GM10266 (cell line): ENCODE measurements around the gene CHN1.

Experiments used
- DNase-seq: peaks from one replicate; pipeline ENCODE4 v3.0.0; 2012; ENCODE audit errors: extremely low spot score
- TF ChIP-seq, protein P1 (sequence below): IDR thresholded peaks from 2 replicates; pipeline ENCODE4 v1.5.1; 2012; ENCODE audit warnings: mild to moderate bottlenecking, low read depth; ENCODE audit not compliant: control insufficient read depth, insufficient read depth; ENCODE audit errors: missing control alignments

The CHN1 gene

DNA sequence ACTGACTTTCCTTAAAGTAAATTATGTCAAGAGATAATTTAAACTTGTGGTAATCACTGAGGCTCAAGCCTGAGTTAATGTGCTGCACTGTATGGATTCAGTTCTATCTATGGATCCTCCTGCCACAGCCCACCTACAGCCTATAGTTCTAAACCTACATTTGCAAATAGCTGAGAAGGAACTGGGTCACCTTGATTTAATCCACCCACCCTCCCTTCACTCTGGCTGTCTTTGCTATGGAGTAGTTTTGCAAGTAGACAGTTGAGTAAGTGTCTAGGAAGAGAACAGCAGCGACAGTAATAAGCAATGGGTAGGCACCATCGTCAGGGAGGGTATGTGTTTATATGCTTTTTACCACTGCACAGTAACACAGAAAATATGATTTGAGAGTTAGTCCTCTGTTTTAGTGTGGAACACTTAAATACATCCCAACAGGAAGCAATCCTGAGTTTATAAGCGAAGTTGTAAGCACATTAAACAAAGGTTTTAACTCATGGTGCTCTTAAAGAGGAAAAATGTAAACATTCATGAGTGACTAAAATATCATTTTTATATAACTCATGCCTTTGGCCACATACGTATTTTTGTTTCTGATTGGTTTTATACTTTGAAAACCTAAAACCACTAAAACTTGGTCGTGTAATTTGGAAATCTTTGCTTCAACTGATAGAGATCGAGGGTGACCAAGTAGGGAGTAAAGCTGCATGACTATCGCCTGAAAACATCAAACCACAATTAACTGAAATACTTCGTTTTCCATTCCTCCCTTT, 204.6 kb downstream of the CHN1 start:
- TF ChIP-seq, protein P1, sequence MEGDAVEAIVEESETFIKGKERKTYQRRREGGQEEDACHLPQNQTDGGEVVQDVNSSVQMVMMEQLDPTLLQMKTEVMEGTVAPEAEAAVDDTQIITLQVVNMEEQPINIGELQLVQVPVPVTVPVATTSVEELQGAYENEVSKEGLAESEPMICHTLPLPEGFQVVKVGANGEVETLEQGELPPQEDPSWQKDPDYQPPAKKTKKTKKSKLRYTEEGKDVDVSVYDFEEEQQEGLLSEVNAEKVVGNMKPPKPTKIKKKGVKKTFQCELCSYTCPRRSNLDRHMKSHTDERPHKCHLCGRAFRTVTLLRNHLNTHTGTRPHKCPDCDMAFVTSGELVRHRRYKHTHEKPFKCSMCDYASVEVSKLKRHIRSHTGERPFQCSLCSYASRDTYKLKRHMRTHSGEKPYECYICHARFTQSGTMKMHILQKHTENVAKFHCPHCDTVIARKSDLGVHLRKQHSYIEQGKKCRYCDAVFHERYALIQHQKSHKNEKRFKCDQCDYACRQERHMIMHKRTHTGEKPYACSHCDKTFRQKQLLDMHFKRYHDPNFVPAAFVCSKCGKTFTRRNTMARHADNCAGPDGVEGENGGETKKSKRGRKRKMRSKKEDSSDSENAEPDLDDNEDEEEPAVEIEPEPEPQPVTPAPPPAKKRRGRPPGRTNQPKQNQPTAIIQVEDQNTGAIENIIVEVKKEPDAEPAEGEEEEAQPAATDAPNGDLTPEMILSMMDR: no peak
- DNase-seq: no peak

DNA sequence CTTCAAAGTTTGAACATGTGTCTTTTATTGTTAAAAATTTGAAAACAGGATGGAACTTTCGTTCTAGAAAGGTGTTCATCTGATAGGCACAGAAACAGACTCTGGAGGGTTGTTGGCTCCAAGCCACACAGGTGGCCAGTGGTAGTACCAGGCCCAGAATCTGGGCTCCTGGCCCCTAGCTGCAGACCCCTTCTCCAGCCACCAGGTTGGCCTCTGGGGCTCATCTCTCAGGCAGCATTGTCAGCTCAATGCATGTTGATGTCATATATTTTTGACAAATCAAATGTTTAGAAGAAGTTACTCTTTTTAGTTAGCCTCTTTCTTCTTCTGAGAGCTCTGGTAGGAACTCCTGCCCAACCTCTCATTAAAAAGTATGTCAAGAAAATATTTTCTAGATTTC, 206.4 kb downstream of the CHN1 start:
- TF ChIP-seq, protein P1: no peak
- DNase-seq: no peak

DNA sequence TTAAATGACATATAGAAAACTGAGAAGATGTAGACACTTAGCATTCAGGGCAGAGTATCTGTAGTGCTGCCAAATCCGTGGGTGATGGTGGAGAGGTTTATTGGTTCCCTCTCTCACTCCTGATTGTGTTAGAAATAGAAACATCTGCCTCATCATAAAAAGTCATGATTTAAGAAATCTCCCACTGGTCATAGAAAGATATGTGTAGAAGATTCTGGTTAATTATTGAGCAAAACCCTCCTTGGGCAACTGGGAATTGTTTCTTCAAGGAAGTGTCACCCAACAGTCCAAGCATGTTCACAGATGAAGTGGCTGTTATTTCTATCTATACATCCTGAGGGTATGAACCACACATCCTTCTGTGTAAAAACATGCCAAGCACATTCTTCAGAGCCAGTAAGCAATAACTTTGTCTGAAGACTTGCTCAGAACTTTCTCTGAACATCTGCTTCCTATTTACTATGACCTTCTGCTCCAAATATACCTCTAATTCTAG, 207.4 kb downstream of the CHN1 start:
- DNase-seq: no peak
- TF ChIP-seq, protein P1: no peak

DNA sequence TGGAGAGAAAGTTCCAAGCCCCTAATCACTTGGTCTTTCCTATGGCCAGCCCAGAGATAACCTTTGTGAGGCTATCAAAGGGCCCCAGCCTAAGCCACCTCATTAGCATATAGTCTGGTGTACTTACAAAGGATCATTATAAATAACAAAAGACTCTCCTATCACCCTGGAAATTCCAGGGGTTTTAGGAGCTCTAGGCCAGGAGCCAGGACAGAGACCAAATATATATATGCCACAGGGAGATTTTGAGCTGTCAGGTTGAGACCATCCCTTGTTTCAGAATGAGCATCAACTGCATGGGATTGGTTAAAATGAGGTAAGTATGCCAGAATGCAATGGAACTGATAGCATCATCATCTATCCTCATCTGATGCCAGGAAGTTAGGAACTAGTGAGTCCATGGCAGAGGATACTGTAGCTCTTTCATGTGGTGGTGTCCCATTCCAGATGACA, 208.8 kb downstream of the CHN1 start:
- TF ChIP-seq, protein P1: no peak
- no peak for DNase-seq

DNA sequence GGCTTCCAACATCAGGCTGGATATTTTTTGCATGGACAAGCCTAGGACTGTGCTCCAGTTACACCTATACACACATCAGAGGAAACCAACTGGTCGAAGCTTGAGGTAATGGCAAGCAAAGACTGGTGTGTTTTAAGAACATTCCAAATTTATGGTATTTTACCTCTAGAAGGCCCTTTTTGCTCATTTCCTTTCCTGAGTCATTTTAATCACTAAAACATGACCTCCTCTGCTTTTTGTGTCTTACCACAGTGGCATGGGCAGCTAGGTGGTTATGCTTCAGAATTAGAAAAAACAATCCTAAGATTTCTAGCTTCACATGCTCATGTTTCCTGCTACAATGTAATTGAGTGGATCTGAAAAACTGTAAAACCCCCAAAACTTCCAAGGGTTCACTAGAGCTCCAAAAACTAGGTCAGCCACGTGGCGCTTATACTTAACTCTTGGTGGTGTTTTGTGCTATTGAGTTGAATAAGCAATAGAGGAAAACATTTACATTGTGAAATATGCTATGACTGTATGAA, 210.3 kb downstream of the CHN1 start:
- TF ChIP-seq, protein P1: no peak

DNA sequence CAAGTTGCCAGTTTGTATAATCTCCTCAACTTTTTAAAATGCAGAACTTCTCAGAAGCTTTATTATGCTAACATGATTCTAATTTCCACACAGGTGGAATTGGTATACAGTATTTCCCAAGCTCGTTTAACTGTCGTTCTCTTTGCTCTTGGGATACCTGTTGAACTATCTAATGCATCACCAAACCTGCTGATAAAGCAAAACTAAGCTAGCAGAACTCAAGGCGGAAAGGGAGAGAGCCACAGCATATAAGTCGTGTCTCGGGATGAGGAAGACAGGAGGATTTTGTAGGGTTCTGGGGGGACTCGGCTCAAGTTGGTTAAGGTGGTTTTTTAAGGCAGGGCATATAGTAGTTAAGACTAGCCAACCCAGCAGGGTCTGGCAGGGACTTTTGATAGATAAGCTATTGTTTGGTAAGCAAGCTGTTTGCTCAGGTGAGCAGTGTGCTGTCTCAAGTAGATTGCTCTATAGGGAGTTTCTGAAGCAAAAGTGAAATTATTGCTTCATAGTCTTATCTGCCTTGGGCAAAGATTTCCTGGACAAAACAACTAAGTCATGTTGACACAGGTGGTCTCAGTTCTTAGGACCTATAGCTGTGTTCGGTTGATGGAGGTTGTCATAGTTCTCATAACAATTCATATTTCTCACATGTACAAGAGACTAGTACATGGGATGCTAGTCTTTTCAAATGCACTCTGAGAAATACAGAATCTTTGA, 212.7 kb downstream of the CHN1 start:
- TF ChIP-seq, protein P1: no peak
- DNase-seq: no peak

More for the DNA sequence above, 210.3 kb downstream of the CHN1 start:
- DNase-seq: no peak
